CD14-positive monocyte (primary cell): Measurements from ENCODE around the gene ARHGEF7. TPM values are rescaled to one million over a fixed set of nuclear protein-coding genes. Genes with fewer than 3 reads are reported as not detected.

Source experiments
- DNase-seq, 3 donors: peaks; one replicate each; pipeline ENCODE4 v3.0.0-alpha.2; 2011 to 2022
- H2AFZ ChIP-seq: 2 replicates; pipeline ENCODE4 v1.6.0; 2012; ENCODE audit warnings: mild to moderate bottlenecking, low read depth, low read length, inconsistent platforms; ENCODE audit not compliant: insufficient read depth, poor library complexity, severe bottlenecking
- H3K27ac ChIP-seq, 2 donors: 1 replicate in 1 of 2; 2 replicates in 1 of 2; pipeline ENCODE4 v1.5.1; 2012 to 2013; ENCODE audit warnings: low read length in 2 of 2, control low read depth in 1 of 2, inconsistent platforms in 1 of 2, low read depth in 1 of 2, mild to moderate bottlenecking in 1 of 2
- H3K27me3 ChIP-seq, 2 donors: one replicate each; pipeline versions ENCODE4 v1.6.0 to v1.6.1; 2011 to 2013; ENCODE audit warnings: low read length in 2 of 2; ENCODE audit not compliant: control insufficient read depth in 2 of 2, insufficient read depth in 2 of 2
- H3K36me3 ChIP-seq, 2 donors: replicated peaks in 1 of 2; 1 replicate in 1 of 2; 2 replicates in 1 of 2; pipeline versions ENCODE4 v1.5.1 to v1.6.1; 2012 to 2013; ENCODE audit warnings: low read length in 2 of 2, control low read depth in 1 of 2, inconsistent platforms in 1 of 2, mild to moderate bottlenecking in 1 of 2; ENCODE audit not compliant: insufficient read depth in 2 of 2, control insufficient read depth in 1 of 2
- H3K4me1 ChIP-seq, 2 donors: 1 replicate in 1 of 2; 2 replicates in 1 of 2; pipeline versions ENCODE4 v1.5.1 to v1.6.1; 2012 to 2013; ENCODE audit warnings: low read length in 2 of 2, control low read depth in 1 of 2, inconsistent platforms in 1 of 2, mild to moderate bottlenecking in 1 of 2, moderate library complexity in 1 of 2; ENCODE audit not compliant: insufficient read depth in 2 of 2, control insufficient read depth in 1 of 2
- H3K4me2 ChIP-seq: replicated peaks from 2 replicates; pipeline ENCODE3; 2012; ENCODE audit warnings: low read length, moderate library complexity, mild to moderate bottlenecking; ENCODE audit not compliant: poor library complexity, severe bottlenecking; ENCODE audit errors: extremely low read depth
- H3K4me3 ChIP-seq, 3 experiments: fragments of 200-600 bp in 1 of 3; sonication (generic) in 1 of 3; replicated peaks in 1 of 3; 1 replicate in 2 of 3; 2 replicates in 1 of 3; pipeline ENCODE4 v1.5.1; 2011 to 2013; ENCODE audit warnings: low read length in 3 of 3, mild to moderate bottlenecking in 3 of 3, control low read depth in 2 of 3, low read depth in 2 of 3, inconsistent platforms in 1 of 3, moderate library complexity in 1 of 3
- H3K79me2 ChIP-seq: 2 replicates; pipeline ENCODE4 v1.6.0; 2012; ENCODE audit warnings: mild to moderate bottlenecking, control low read depth, inconsistent platforms, low read length, moderate library complexity; ENCODE audit not compliant: insufficient read depth
- H3K9ac ChIP-seq: 2 replicates; pipeline ENCODE4 v1.6.0; 2017; ENCODE audit warnings: low read length, mild to moderate bottlenecking; ENCODE audit not compliant: insufficient read depth, poor library complexity, severe bottlenecking
- H3K9me3 ChIP-seq, 2 donors: replicated peaks in 1 of 2; 1 replicate in 1 of 2; 2 replicates in 1 of 2; pipeline versions ENCODE4 v1.5.1 to v1.6.1; 2012 to 2013; ENCODE audit warnings: low read length in 2 of 2, control low read depth in 1 of 2; ENCODE audit not compliant: control insufficient read depth in 1 of 2, insufficient read depth in 1 of 2
- H4K20me1 ChIP-seq: 2 replicates; pipeline ENCODE4 v1.6.0; 2012; ENCODE audit warnings: mild to moderate bottlenecking, low read length, control low read depth, moderate library complexity; ENCODE audit not compliant: insufficient read depth
- H3K27ac Mint-ChIP-seq, 7 donors: one replicate each; pipeline ENCODE4 v1.8.0; 2020; ENCODE audit warnings: mild to moderate bottlenecking in 7 of 7, mixed read lengths in 7 of 7, moderate library complexity in 6 of 7, inconsistent platforms in 2 of 7
- H3K27me3 Mint-ChIP-seq, 3 donors: one replicate each; pipeline ENCODE4 v1.8.0; 2021 to 2022; ENCODE audit warnings: low read depth in 3 of 3, mild to moderate bottlenecking in 3 of 3, mixed read lengths in 3 of 3, moderate library complexity in 3 of 3, inconsistent platforms in 1 of 3
- H3K36me3 Mint-ChIP-seq, 2 donors: one replicate each; pipeline ENCODE4 v1.8.0; 2020; ENCODE audit warnings: mixed read lengths in 2 of 2, inconsistent platforms in 1 of 2, mild to moderate bottlenecking in 1 of 2
- H3K4me1 Mint-ChIP-seq: one replicate; pipeline ENCODE4 v1.8.0; 2020; ENCODE audit warnings: mild to moderate bottlenecking, mixed read lengths
- H3K4me3 Mint-ChIP-seq, 2 donors: one replicate each; pipeline ENCODE4 v1.8.0; 2020; ENCODE audit warnings: mild to moderate bottlenecking in 2 of 2, mixed read lengths in 2 of 2, moderate library complexity in 1 of 2
- H3K9me3 Mint-ChIP-seq, 7 donors: one replicate each; pipeline ENCODE4 v1.8.0; 2020 to 2022; ENCODE audit warnings: mixed read lengths in 7 of 7, mild to moderate bottlenecking in 6 of 7, moderate library complexity in 6 of 7, inconsistent platforms in 2 of 7
- CTCF ChIP-seq: fragments of 200-600 bp; IDR thresholded peaks from one replicate; pipeline ENCODE4 v1.8.0; 2022; ENCODE audit warnings: antibody characterized with exemption, mild to moderate bottlenecking
- WGBS: methylation state at CpG from one replicate; pipeline ENCODE4 v1.1.5; 2013; ENCODE audit warnings: missing lambda C conversion rate; ENCODE audit not compliant: insufficient coverage; 5-methylcytosine and 5-hydroxymethylcytosine counted together
- intact Hi-C, 2 donors: fragments of 100-400 bp; cut with micrococcal nuclease; formaldehyde crosslinking; loops; one replicate each; pipeline versions ENCODE4 v1.15.0 to v1.15.1; 2023
- polyA plus RNA-seq, 3 donors: library from polyadenylated mRNA; depleted of rRNA in 1 of 3; unstranded in 2 of 3; stranded (reverse) in 1 of 3; fragments of 300-500 nt in 2 of 3; fragments of >200 nt in 1 of 3; fragmentation: Illumina TruSeq in 2 of 3; gene quantifications; 1 replicate in 2 of 3; 2 replicates in 1 of 3; pipeline ENCODE4 v1.2.3, GENCODE V29; 2012 to 2021

ARHGEF7 gene
- polyA plus RNA-seq, 3 donors = 4.6 to 29.0 (median 6.1) TPM

GRCh38 chr13:111323549-111323948 is 208.4 kb downstream of the ARHGEF7 start:
- no peak overlapping the region for H2AFZ ChIP-seq
- WGBS = 85% methylated on average over 14 of the region's 14 CpGs
- no peak for DNase-seq
- H3K4me3 Mint-ChIP-seq = no peak overlapping the region
- H3K36me3 Mint-ChIP-seq = no peaks in the 10 kb centered on the region
- H3K9me3 ChIP-seq = no peaks in the 10 kb centered on the region
- H3K4me1 ChIP-seq = no peaks in the 10 kb centered on the region
- H3K4me1 Mint-ChIP-seq = no peaks in the 10 kb centered on the region
- no peaks in the 10 kb centered on the region for H3K27me3 ChIP-seq
- no peaks in the 10 kb centered on the region for H3K79me2 ChIP-seq
- H3K27ac Mint-ChIP-seq = no peak overlapping the region
- H3K27ac ChIP-seq = no peak overlapping the region
- no peak for TF ChIP-seq CTCF
- H3K27me3 Mint-ChIP-seq = peaks cover 0 to 7% (median 5%) of the 10 kb centered on the region in 3 donors
- peaks cover 0 to 12% (median 3%) of the 10 kb centered on the region in 7 donors for H3K9me3 Mint-ChIP-seq
- no peak overlapping the region for H3K4me2 ChIP-seq
- no peaks in the 10 kb centered on the region for H3K36me3 ChIP-seq
- intact Hi-C loops = no loop called here
- H4K20me1 ChIP-seq = no peaks in the 10 kb centered on the region
- H3K9ac ChIP-seq = no peak overlapping the region
- H3K4me3 ChIP-seq = no peak overlapping the region

DNA sequence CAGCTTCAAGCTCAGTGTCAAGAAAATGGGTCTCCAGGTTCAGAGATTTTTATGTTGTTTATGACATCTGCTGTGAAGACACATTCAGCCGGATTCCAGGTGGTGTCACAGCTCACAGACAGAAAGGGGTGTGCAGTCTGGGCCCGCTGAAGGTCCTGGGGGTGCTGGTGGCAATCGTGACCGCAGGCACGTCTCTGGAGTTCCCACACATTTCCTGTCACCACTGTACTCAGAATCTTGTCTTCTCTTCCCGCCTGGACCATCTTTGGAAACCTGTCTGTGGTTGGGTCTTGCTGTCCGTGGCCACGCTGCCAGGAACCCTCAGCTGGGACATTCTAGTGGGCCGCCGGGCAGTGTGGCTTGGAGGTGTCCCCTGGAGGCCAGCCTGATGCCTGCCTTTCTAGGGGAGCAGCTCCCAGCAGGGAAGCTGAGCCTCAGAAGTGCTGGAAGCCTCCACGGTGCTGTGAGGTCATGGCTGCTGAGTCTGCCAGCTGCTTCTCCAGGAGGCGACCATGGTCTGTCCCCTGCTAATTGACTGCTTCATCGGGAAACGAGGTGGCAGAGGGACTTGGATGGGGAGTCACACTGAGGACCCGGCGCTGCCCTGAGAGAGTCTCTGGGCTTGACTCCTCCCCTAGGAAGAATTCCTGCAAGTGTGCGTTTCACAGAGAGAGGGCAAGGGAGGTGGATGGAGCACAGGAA is 209.0 kb downstream of the ARHGEF7 start:
- H3K4me3 ChIP-seq = no peak overlapping the region
- 86% methylated on average over 13 of the region's 17 CpGs for WGBS
- Mint-ChIP-seq H3K27me3 (peaks cover 0 to 7% (median 5%) of the 10 kb centered on the region in 3 donors), H3K27ac (no peak overlapping the region), H3K9me3 (peaks cover 0 to 12% (median 3%) of the 10 kb centered on the region in 7 donors), H3K4me3 (no peak overlapping the region), H3K36me3 (no peaks in the 10 kb centered on the region), H3K4me1 (no peaks in the 10 kb centered on the region)
- H3K9me3 ChIP-seq = no peaks in the 10 kb centered on the region
- DNase-seq = no peak
- H3K4me1 ChIP-seq = no peaks in the 10 kb centered on the region
- intact Hi-C loops = no loop called here
- no peaks in the 10 kb centered on the region for H3K27me3 ChIP-seq
- H3K27ac ChIP-seq = no peak overlapping the region
- no peak overlapping the region for H3K4me2 ChIP-seq
- no peaks in the 10 kb centered on the region for H3K79me2 ChIP-seq
- no peaks in the 10 kb centered on the region for H4K20me1 ChIP-seq
- no peak overlapping the region for H3K9ac ChIP-seq
- no peak overlapping the region for H2AFZ ChIP-seq
- TF ChIP-seq CTCF = no peak
- H3K36me3 ChIP-seq = no peaks in the 10 kb centered on the region
